Panc1 (cell line): ENCODE data around the gene HOXA5. TPM values are rescaled to one million over a fixed set of nuclear protein-coding genes. Genes with fewer than 3 reads are reported as not detected.

ENCODE experiments used
- ATAC-seq: fragments of 200-7000 bp; cut with Tn5 transposase; 2 replicates; pipeline ENCODE4 v1.9.1; 2020; ENCODE audit warnings: mild to moderate bottlenecking, moderate library complexity
- BruUV-seq: library from RNA; stranded (reverse); fragments of 400-500 nt; replicated peaks from 2 replicates; lab custom pipeline; 2021; lab: Mats Ljungman, UMichigan
- CTCF ChIA-PET: fragments of 300-600 bp; sonication (Branson Sonifier 250); formaldehyde crosslinking; loops from one replicate; lab custom pipeline; 2022; ENCODE audit warnings: antibody characterized with exemption; lab: Charles Lee
- POLR2A ChIA-PET: fragments of 300-600 bp; sonication (Branson Sonifier 250); formaldehyde crosslinking; loops from one replicate; lab custom pipeline; 2022; ENCODE audit warnings: antibody characterized with exemption; lab: Charles Lee
- DNase-seq: peaks from one replicate; pipeline ENCODE4 v3.0.0-alpha.2; 2010; ENCODE audit warnings: low read depth, low spot score
- H3K27ac ChIP-seq: 2 replicates; pipeline ENCODE4 v1.5.1; 2011; ENCODE audit warnings: mild to moderate bottlenecking, low read length, inconsistent platforms
- H3K27me3 ChIP-seq: fragments of 200-500 bp; sonication (Bioruptor generic); 2 replicates; pipeline ENCODE4 v1.6.0; 2014; ENCODE audit warnings: low read length, inconsistent platforms; ENCODE audit not compliant: control insufficient read depth, insufficient read depth
- H3K36me3 ChIP-seq: fragments of 200-500 bp; sonication (Bioruptor generic); 2 replicates; pipeline ENCODE4 v1.5.1; 2014; ENCODE audit warnings: inconsistent platforms, mild to moderate bottlenecking, low read length, moderate library complexity; ENCODE audit not compliant: control insufficient read depth, insufficient read depth
- H3K4me1 ChIP-seq: 2 replicates; pipeline ENCODE4 v1.5.1; 2011; ENCODE audit warnings: inconsistent platforms, mild to moderate bottlenecking, low read length, moderate library complexity; ENCODE audit not compliant: control insufficient read depth, insufficient read depth
- H3K4me3 ChIP-seq, 2 experiments: 2 replicates each; pipeline ENCODE4 v1.5.1; 2011 to 2012; ENCODE audit warnings: low read depth in 2 of 2, low read length in 2 of 2, mild to moderate bottlenecking in 2 of 2, inconsistent platforms in 1 of 2, moderate library complexity in 1 of 2
- H3K9me3 ChIP-seq: fragments of 200-500 bp; sonication (Bioruptor generic); 2 replicates; pipeline ENCODE4 v1.5.1; 2014; ENCODE audit warnings: low read depth, mild to moderate bottlenecking, inconsistent platforms, low read length, moderate library complexity; ENCODE audit not compliant: control insufficient read depth, insufficient read depth
- POLR2AphosphoS5 ChIP-seq: IDR thresholded peaks from 2 replicates; pipeline ENCODE4 v1.6.1; 2012; ENCODE audit warnings: mild to moderate bottlenecking, low read depth, low read length, moderate library complexity
- SIN3A ChIP-seq: IDR thresholded peaks from 2 replicates; pipeline ENCODE4 v1.6.1; 2012; ENCODE audit warnings: low read depth, mild to moderate bottlenecking, low read length, moderate library complexity, borderline replicate concordance; ENCODE audit not compliant: insufficient read depth
- TCF7L2 ChIP-seq: IDR thresholded peaks from 2 replicates; pipeline ENCODE4 v1.6.1; 2011; ENCODE audit warnings: mild to moderate bottlenecking, low read depth, low read length, inconsistent platforms
- in situ Hi-C: cut with HindIII; loops from 2 replicates; pipeline ENCODE4 v1.10.0; 2016; ENCODE audit warnings: low sequenced_read_pairs, low pct_unique_long_range_greater_than_20kb
- intact Hi-C: fragments of 100-400 bp; cut with micrococcal nuclease; formaldehyde crosslinking; loops from one replicate; pipeline ENCODE4 v1.10.0; 2022; ENCODE audit not compliant: unreplicated experiment
- total RNA-seq: library from RNA; stranded (reverse); gene quantifications from one replicate; pipeline ENCODE4 v1.2.1, GENCODE V29; 2021; ENCODE audit not compliant: unreplicated experiment
- TF ChIP-seq, protein P1 (sequence below): fragments of 450-650 bp; IDR thresholded peaks from 2 replicates; pipeline ENCODE4 v1.5.1; 2017; ENCODE audit warnings: mild to moderate bottlenecking
- TF ChIP-seq, protein P2 (sequence below), 2 experiments: IDR thresholded peaks; 2 replicates each; pipeline ENCODE4 v1.6.1; 2011 to 2012; ENCODE audit warnings: low read depth in 2 of 2, control low read depth in 1 of 2, low read length in 1 of 2, mild to moderate bottlenecking in 1 of 2, moderate library complexity in 1 of 2; ENCODE audit not compliant: insufficient read depth in 1 of 2

Gene HOXA5
- total RNA-seq, 1 experiment from 2014 or later, result 3.9 TPM

DNA sequence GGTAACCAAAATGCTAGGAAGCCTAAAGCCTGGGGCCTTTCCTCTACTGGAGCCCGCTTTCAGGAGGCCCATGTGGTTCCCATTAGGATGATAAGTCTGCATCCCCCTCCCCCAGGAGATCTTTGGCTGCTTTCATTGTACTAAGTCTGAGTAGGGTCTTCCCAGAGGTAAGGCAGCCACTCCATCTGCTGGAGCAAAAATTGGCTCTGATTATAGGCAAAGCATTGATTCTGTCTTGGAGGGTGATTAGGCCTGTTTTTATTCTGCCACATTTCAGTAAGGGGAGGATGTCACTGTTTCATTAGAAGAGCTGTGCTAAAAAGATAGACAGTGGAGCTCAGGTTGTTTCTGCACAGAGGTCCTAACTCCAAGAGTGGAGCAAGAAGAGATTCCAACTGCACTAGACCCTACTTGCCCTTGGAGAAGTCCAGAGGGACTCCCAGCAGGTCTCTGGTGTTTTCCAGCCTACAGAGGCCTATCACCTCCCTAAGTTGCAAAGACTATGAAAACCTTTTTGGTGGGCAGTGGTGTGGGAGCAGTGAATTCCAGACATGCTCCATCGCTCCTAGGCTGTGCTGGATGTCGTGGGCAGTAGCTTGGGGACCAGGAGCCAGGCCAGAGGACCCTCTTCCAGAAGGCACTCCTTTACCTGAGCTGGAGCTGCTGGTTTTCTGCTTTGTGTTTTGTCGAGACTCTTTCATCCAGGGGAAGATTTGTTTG is 33.9 kb downstream of the HOXA5 start:
- H3K4me3 ChIP-seq, result no peak overlapping the region
- intact Hi-C loops (no loop called here), in situ Hi-C loops (no loop called here)
- peak overlapping the region; percentile 90 for H3K27ac ChIP-seq
- no peak for ATAC-seq
- ChIA-PET CTCF (interaction anchor here (1.4 kb wide), 1 partner anchor 11 kb away, joined by 5 read pairs; no protein-coding TSS in a partner anchor), POLR2A (no interaction called here)
- H3K9me3 ChIP-seq, result no peaks in the 10 kb centered on the region
- no peaks in the 10 kb centered on the region for H3K27me3 ChIP-seq
- 0 out of 2 replicates have a peak, but pooled peaks cover 2% of the 10 kb centered on the region for H3K36me3 ChIP-seq
- TF ChIP-seq POLR2AphosphoS5 (no peak; the same call in 1 of the 2 replicates), SIN3A (no peak), TCF7L2 (no peak)
- TF ChIP-seq, protein P1, sequence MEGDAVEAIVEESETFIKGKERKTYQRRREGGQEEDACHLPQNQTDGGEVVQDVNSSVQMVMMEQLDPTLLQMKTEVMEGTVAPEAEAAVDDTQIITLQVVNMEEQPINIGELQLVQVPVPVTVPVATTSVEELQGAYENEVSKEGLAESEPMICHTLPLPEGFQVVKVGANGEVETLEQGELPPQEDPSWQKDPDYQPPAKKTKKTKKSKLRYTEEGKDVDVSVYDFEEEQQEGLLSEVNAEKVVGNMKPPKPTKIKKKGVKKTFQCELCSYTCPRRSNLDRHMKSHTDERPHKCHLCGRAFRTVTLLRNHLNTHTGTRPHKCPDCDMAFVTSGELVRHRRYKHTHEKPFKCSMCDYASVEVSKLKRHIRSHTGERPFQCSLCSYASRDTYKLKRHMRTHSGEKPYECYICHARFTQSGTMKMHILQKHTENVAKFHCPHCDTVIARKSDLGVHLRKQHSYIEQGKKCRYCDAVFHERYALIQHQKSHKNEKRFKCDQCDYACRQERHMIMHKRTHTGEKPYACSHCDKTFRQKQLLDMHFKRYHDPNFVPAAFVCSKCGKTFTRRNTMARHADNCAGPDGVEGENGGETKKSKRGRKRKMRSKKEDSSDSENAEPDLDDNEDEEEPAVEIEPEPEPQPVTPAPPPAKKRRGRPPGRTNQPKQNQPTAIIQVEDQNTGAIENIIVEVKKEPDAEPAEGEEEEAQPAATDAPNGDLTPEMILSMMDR, result no peak
- TF ChIP-seq, protein P2, sequence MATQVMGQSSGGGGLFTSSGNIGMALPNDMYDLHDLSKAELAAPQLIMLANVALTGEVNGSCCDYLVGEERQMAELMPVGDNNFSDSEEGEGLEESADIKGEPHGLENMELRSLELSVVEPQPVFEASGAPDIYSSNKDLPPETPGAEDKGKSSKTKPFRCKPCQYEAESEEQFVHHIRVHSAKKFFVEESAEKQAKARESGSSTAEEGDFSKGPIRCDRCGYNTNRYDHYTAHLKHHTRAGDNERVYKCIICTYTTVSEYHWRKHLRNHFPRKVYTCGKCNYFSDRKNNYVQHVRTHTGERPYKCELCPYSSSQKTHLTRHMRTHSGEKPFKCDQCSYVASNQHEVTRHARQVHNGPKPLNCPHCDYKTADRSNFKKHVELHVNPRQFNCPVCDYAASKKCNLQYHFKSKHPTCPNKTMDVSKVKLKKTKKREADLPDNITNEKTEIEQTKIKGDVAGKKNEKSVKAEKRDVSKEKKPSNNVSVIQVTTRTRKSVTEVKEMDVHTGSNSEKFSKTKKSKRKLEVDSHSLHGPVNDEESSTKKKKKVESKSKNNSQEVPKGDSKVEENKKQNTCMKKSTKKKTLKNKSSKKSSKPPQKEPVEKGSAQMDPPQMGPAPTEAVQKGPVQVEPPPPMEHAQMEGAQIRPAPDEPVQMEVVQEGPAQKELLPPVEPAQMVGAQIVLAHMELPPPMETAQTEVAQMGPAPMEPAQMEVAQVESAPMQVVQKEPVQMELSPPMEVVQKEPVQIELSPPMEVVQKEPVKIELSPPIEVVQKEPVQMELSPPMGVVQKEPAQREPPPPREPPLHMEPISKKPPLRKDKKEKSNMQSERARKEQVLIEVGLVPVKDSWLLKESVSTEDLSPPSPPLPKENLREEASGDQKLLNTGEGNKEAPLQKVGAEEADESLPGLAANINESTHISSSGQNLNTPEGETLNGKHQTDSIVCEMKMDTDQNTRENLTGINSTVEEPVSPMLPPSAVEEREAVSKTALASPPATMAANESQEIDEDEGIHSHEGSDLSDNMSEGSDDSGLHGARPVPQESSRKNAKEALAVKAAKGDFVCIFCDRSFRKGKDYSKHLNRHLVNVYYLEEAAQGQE (IDR thresholded peaks at IDR 0.05; ENCODE audit: insufficient read depth in 1 of 2, low read depth in 2 of 2, low read length in 1 of 2), result no peak
- no TSS peak for BruUV-seq
- DNase-seq, result no peak
- peaks cover 57% of the 10 kb centered on the region for H3K4me1 ChIP-seq

DNA sequence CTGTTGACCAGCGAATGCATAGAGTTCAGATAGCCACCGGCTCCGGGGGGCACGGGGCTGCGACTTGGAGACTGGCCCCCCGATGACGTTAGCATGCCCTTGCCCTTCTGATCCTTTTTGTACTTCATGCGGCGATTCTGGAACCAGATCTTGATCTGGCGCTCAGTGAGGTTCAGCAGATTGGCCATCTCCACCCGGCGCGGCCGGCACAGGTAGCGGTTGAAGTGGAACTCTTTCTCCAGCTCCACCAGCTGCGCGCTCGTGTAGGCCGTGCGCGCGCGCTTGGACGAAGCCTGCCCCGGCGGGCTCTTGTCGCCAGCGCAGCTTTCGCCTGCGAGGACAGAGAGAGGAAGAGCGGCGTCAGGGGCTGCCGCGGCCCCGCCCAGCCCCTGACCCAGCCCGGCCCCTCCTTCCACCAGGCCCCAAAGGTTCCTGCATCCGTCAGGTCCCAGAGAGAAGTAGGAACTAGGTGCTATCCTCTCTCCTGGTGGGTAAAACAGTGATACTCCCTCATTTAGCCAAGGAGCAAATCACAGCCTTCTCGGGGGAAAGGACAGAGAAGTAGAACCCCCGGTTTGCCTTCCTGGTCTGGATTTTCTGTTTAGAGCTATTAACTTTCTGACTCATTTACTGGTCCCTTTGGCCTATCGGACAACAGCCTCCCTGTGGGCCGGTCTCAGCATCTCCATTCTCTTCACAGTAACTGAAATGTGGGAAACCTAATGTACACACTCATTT is 34.9 kb downstream of the HOXA5 start:
- DNase-seq (no peak), ATAC-seq (no peak)
- POLR2A ChIA-PET, result no interaction called here
- CTCF ChIA-PET, result interaction anchor here (1.4 kb wide), 1 partner anchor 10 kb away, joined by 5 read pairs; no protein-coding TSS in a partner anchor
- Histone ChIP-seq H3K4me3 (no peak overlapping the region), H3K36me3 (0 out of 2 replicates have a peak, but pooled peaks cover 2% of the 10 kb centered on the region), H3K4me1 (peaks cover 67% of the 10 kb centered on the region), H3K9me3 (no peaks in the 10 kb centered on the region), H3K27ac (peak overlapping the region; percentile 90), H3K27me3 (no peaks in the 10 kb centered on the region)
- TF ChIP-seq POLR2AphosphoS5 (no peak; the same call in 1 of the 2 replicates), TCF7L2 (no peak), SIN3A (no peak)
- TF ChIP-seq, protein P1, result no peak
- TF ChIP-seq, protein P2 (IDR thresholded peaks at IDR 0.05; ENCODE audit: insufficient read depth in 1 of 2, low read depth in 2 of 2, low read length in 1 of 2), result no peak
- intact Hi-C loops, result no loop called here
- no TSS peak for BruUV-seq
- in situ Hi-C loops, result no loop called here
